ENCODE measurements around the gene ANKS3. TPM values are rescaled to one million over a fixed set of nuclear protein-coding genes. Genes with fewer than 3 reads are reported as not detected.

ANKS3 gene
- total RNA-seq, 1 donor from 2014 or later, result 13.7 TPM

DNA sequence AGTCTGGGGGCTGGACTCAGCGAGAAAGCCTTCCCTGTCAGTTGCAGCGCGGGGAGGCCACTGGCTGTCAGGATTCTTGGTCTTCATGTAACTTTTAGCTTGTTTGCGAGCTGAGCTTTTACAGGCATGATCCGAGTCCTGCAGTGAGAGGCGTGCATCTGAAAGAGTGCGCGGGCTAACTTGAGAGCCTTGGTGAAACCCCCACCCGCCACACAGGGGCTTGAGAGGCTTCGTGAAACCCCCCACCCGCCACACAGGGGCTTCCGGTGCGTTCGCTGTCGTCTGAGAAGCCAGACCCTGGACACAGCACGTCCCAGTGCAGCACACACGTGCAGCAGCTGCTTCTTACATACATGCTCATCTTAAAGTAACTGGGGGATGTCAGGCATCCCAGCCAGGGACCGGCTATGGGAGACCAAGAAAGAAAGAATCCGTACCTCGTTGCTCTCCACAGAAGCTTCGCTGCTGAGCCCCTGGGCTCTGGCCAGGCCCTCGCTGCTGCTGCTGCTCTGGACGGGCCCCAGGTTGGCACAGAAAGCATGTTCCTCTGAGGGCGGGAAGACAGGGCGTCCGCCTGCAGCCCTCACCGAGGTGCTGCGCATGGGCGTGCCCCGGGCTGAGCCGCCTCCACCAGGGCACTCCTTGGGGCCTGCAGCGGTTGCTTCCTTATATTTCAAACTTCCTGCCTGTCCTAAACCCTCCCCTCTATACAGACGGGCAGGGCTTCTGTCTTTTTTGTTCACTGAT, 32.9 kb downstream of the ANKS3 start:
- TF ChIP-seq, protein P1, sequence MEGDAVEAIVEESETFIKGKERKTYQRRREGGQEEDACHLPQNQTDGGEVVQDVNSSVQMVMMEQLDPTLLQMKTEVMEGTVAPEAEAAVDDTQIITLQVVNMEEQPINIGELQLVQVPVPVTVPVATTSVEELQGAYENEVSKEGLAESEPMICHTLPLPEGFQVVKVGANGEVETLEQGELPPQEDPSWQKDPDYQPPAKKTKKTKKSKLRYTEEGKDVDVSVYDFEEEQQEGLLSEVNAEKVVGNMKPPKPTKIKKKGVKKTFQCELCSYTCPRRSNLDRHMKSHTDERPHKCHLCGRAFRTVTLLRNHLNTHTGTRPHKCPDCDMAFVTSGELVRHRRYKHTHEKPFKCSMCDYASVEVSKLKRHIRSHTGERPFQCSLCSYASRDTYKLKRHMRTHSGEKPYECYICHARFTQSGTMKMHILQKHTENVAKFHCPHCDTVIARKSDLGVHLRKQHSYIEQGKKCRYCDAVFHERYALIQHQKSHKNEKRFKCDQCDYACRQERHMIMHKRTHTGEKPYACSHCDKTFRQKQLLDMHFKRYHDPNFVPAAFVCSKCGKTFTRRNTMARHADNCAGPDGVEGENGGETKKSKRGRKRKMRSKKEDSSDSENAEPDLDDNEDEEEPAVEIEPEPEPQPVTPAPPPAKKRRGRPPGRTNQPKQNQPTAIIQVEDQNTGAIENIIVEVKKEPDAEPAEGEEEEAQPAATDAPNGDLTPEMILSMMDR (conservative IDR thresholded peaks at IDR 0.05; ENCODE audit: low read depth, low read length), result no peak
- DNase-seq (ENCODE audit: low read depth), result no peak
- H3K4me3 ChIP-seq (ENCODE audit: low read depth, low read length), result no peak overlapping the region

DNA sequence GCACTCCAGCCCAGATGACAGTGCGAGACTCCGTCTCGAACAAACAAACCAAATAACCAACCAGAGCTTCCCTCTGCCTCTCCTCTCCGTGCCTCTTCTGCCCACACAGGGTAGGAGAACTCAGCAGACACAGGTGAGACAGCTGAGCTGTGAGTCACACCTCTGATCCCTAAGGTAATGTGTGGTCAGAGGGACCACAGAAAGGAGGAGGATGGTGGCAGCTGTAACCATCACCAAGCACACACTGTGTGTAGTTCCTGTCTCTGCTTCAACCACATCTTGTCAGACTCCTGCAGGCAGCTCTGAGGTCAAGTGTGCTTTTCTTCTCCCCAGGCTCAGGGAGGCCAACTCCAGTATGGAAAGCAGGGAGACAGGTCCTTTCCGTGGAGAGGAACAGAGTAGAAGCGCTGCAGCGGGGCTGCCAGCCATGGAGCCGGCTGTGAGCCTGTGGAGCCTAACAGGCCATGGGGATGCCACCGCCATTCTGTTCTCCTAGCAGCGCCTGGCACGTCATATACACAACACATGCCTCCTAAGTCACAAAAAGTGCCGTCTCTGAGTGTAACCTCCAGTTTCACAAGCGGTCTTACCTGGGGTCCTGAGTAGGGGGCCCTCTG, 33.6 kb downstream of the ANKS3 start:
- TF ChIP-seq, protein P1 (conservative IDR thresholded peaks at IDR 0.05; ENCODE audit: low read depth, low read length), result no peak
- no peak for DNase-seq (ENCODE audit: low read depth)
- no peak overlapping the region for H3K4me3 ChIP-seq (ENCODE audit: low read depth, low read length)

DNA sequence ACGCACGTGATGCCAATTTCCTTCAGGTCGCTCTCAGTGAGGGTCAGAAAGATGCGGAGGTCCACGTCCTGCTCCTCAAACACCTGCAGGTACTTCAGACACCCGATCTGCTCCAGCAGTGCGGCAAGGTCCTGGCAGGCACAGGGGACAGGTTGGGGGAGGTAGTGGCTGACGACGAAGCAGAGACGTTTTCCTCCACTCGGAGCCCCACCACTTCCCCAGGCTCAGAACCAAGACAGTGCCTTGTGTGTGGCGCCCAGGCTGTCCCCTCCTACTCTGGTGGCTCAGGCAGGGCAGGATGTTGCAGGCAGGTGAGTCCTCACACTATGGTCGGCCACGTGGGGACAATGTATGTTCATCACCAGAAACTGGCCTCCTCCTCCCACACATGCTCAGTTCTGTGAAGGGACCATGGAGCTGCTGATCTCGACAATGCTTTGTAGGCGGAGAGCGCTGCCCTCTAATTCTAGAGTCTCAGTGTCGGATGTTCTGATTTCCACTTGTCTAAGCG, 35.0 kb downstream of the ANKS3 start:
- TF ChIP-seq, protein P1 (conservative IDR thresholded peaks at IDR 0.05; ENCODE audit: low read depth, low read length), result no peak
- no peak for DNase-seq (ENCODE audit: low read depth)

DNA sequence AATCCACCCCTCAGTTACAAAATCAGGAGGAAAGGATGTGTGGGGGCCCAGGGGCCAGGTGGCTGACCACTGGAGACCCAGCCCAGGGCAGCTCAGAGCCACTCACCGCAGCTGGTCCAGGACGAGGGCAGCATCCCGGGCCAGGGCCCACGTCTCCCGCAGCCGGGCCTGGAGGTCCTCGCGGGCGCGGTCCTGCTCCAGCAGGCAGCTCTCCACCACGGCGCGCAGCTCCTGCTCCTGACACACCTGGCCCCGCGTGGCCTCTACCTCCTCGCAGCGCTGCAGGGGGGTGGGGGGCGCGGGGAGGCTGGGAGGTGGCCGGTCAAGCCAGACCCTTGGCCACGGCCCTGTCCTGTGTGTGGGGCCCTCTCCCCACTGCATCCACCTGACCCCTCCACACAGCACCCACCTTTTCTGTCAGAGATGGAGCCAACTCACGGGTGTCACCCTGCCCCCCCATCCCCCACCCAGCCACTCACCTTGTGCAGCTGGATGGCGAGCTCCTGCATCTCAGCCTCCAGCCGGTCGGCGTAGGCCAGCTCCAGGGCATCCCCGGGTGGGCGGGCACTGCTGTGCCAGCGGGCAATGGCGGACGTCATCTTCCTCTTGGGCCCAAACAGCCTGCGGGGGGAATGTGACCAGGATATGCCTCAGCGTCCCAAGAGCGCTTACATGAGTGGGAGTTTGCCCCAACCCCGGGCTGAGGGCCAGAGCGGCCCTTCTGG, 35.6 kb downstream of the ANKS3 start:
- TF ChIP-seq, protein P1 (conservative IDR thresholded peaks at IDR 0.05; ENCODE audit: low read depth, low read length), result no peak
- no peak for DNase-seq (ENCODE audit: low read depth)
- no peak overlapping the region for H3K4me3 ChIP-seq (ENCODE audit: low read depth, low read length)

More for the DNA sequence above, 35.0 kb downstream of the ANKS3 start:
- H3K4me3 ChIP-seq (ENCODE audit: low read depth, low read length), result no peak overlapping the region

DNA sequence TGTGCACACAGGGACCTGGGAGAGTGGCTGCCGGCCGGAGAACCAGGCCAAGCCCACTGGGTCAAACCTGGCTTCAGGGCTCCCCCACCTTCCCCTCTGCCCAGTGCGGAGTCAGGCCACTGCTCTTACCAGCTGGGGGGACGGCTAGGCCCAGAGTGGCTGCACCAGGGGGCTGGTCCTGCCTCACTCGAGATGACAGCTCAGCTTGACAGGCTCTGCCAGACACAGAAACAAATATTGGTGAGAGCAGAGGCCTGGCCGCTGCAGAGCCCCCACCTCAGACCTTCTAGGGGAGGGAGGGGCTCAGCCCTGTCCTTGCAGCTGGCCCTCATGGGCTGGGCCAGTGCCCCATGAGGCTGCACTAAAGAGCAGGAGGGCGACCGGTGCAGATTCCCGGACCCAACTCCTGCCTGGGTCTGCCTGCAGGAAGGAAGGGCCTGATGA, 36.2 kb downstream of the ANKS3 start:
- TF ChIP-seq, protein P1 (conservative IDR thresholded peaks at IDR 0.05; ENCODE audit: low read depth, low read length), result no peak
- no peak overlapping the region for H3K4me3 ChIP-seq (ENCODE audit: low read depth, low read length)
- DNase-seq (ENCODE audit: low read depth), result no peak

DNA sequence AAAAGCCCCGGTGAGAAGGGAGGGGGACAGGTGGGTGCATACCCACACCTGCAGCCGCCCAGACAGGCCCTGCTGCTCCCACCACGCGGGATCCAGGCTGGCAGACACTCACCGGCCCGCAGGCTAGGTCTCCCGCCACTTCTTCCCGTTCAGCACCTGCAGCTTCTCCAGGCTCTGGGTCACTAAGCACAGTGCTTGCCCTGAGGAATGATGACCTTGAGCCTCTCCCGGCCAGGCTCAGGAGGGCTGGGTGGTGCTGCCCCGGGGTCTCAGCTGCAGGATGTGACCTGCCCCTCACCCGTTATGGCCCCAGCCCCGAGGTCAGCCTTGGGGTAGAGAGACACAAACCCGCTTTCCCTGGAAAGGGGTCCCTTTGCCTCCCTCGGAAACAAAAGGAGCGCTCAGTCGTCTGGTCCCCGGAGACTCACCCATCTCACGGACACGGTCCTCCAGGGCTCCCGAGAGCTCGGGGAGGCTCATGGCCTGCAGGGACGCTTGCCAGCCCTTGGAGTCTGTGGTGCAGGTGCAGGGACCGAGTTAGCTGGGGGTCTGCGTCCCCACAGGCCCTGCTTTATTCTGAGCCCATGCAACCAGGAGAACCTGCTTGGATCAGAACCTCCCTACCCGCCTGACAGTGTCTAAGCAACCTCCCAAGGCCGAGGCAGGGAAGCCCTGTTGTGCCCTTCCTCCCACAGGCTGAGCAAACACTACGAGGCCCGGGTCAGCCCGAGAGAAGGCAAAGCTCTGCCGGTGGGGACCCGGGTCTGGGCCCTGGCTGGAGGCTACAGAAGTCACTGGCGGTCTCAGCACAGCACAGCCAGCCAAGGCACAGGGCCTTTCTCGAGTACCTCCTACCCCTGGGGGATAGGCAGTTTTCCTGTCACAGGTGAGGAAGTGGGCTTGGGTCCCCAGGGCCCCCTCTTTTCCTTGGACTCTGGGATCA, 36.9 kb downstream of the ANKS3 start:
- DNase-seq (ENCODE audit: low read depth), result no peak
- TF ChIP-seq, protein P1 (conservative IDR thresholded peaks at IDR 0.05; ENCODE audit: low read depth, low read length), result no peak
- H3K4me3 ChIP-seq (ENCODE audit: low read depth, low read length), result no peak overlapping the region
